DOHH2 (cell line): Measurements from ENCODE around the gene SUFU.

Source experiments
- H3F3A ChIP-seq: fragments of 200-600 bp; sonication (generic), shearing (Covaris generic); 2 replicates; pipeline ENCODE4 v1.6.0; 2016; ENCODE audit warnings: antibody characterized with exemption, mild to moderate bottlenecking; ENCODE audit not compliant: control insufficient read depth, insufficient read depth
- H3K27ac ChIP-seq: fragments of 200-600 bp; sonication (generic); 2 replicates; pipeline ENCODE4 v1.5.1; 2014; ENCODE audit warnings: low read depth, mild to moderate bottlenecking, low read length, moderate library complexity
- H3K27me3 ChIP-seq: fragments of 200-600 bp; sonication (generic); 2 replicates; pipeline ENCODE4 v1.6.1; 2014; ENCODE audit warnings: mild to moderate bottlenecking, low read length, mixed read lengths; ENCODE audit not compliant: control insufficient read depth
- H3K36me3 ChIP-seq: fragments of 200-600 bp; sonication (generic); 2 replicates; pipeline ENCODE4 v1.6.1; 2014; ENCODE audit warnings: mild to moderate bottlenecking, low read length, moderate library complexity, mixed read lengths; ENCODE audit not compliant: control insufficient read depth
- H3K4me1 ChIP-seq: fragments of 200-600 bp; sonication (generic); 2 replicates; pipeline ENCODE4 v1.6.1; 2014; ENCODE audit warnings: mild to moderate bottlenecking, low read length, mixed read lengths; ENCODE audit not compliant: control insufficient read depth
- H3K4me2 ChIP-seq: fragments of 200-600 bp; sonication (generic); 2 replicates; pipeline ENCODE4 v1.6.0; 2014; ENCODE audit warnings: mild to moderate bottlenecking, low read length, moderate library complexity
- H3K4me3 ChIP-seq: fragments of 200-600 bp; sonication (generic); 2 replicates; pipeline ENCODE4 v1.5.1; 2014; ENCODE audit warnings: mild to moderate bottlenecking, low read length, mixed read lengths
- H3K79me2 ChIP-seq: fragments of 200-600 bp; sonication (generic); 2 replicates; pipeline ENCODE4 v1.6.1; 2014; ENCODE audit warnings: mild to moderate bottlenecking, low read length, mixed read lengths; ENCODE audit not compliant: control insufficient read depth
- H3K9me2 ChIP-seq: fragments of 200-600 bp; sonication (generic); replicated peaks from 2 replicates; pipeline ENCODE4 v1.6.1; 2014; ENCODE audit warnings: mild to moderate bottlenecking, low read length, mixed read lengths; ENCODE audit not compliant: control insufficient read depth
- H3K9me3 ChIP-seq: fragments of 200-600 bp; sonication (generic); 2 replicates; pipeline ENCODE4 v1.6.1; 2014; ENCODE audit warnings: antibody characterized with exemption, low read length, mixed read lengths; ENCODE audit not compliant: control insufficient read depth, insufficient read depth
- H4K20me1 ChIP-seq: fragments of 200-600 bp; sonication (generic); 2 replicates; pipeline ENCODE4 v1.6.0; 2014; ENCODE audit warnings: low read depth, mild to moderate bottlenecking, antibody characterized with exemption, low read length, moderate library complexity; ENCODE audit not compliant: control insufficient read depth, insufficient read depth
- CTCF ChIP-seq: fragments of 200-600 bp; sonication (generic); IDR thresholded peaks from one replicate; pipeline ENCODE4 v1.5.1; 2014; ENCODE audit warnings: antibody characterized with exemption, mild to moderate bottlenecking, low read depth, low read length; ENCODE audit not compliant: poor library complexity, severe bottlenecking
- EZH2phosphoT487 ChIP-seq: fragments of 200-600 bp; sonication (generic); IDR thresholded peaks from 2 replicates; pipeline ENCODE4 v1.6.1; 2017; ENCODE audit warnings: borderline replicate concordance, mild to moderate bottlenecking, antibody characterized with exemption, low read length, moderate library complexity, mixed read lengths

SUFU gene

GRCh38 chr10:102457591-102458150, 46.1 kb upstream of the SUFU start:
- Histone ChIP-seq H3K4me3 (no peak overlapping the region), H3K4me1 (peaks cover 25% of the 10 kb centered on the region), H4K20me1 (0 out of 2 replicates have a peak, but pooled peaks cover under 1% of the 10 kb centered on the region), H3K79me2 (peaks cover 21% of the 10 kb centered on the region), H3F3A (peaks cover 18% of the 10 kb centered on the region), H3K27ac (no peak overlapping the region), H3K9me3 (no peaks in the 10 kb centered on the region), H3K27me3 (no peaks in the 10 kb centered on the region), H3K36me3 (peaks cover 26% of the 10 kb centered on the region), H3K4me2 (no peak overlapping the region), H3K9me2 (no peaks in the 10 kb centered on the region)
- TF ChIP-seq EZH2phosphoT487, result no peak

GRCh38 chr10:102458656-102459055, 45.1 kb upstream of the SUFU start:
- Histone ChIP-seq H3K79me2 (peaks cover 23% of the 10 kb centered on the region), H3K9me2 (no peaks in the 10 kb centered on the region), H3K4me3 (no peak overlapping the region), H3K4me2 (no peak overlapping the region), H4K20me1 (no peaks in the 10 kb centered on the region), H3K36me3 (peaks cover 16% of the 10 kb centered on the region), H3K9me3 (no peaks in the 10 kb centered on the region), H3F3A (peaks cover 17% of the 10 kb centered on the region), H3K27ac (no peak overlapping the region), H3K4me1 (peaks cover 30% of the 10 kb centered on the region), H3K27me3 (no peaks in the 10 kb centered on the region)
- TF ChIP-seq CTCF (no peak), EZH2phosphoT487 (no peak)

GRCh38 chr10:102460836-102461186, 43.0 kb upstream of the SUFU start:
- Histone ChIP-seq H3F3A (peaks cover 12% of the 10 kb centered on the region), H3K4me1 (peaks cover 35% of the 10 kb centered on the region), H3K4me2 (peak overlapping the region; percentile 83), H3K4me3 (peak overlapping the region; percentile 88), H3K79me2 (peaks cover 42% of the 10 kb centered on the region), H3K36me3 (peaks cover 13% of the 10 kb centered on the region), H4K20me1 (no peaks in the 10 kb centered on the region), H3K9me2 (no peaks in the 10 kb centered on the region), H3K27ac (no peak overlapping the region), H3K9me3 (no peaks in the 10 kb centered on the region), H3K27me3 (no peaks in the 10 kb centered on the region)
- TF ChIP-seq EZH2phosphoT487 (no peak), CTCF (no peak)

- H3F3A ChIP-seq, result peaks cover 7% of the 10 kb centered on the region; the same call in 1 of the 2 replicates
- peak overlapping the region; percentile 75 for H3K27ac ChIP-seq
- H3K36me3 ChIP-seq, result peaks cover 7% of the 10 kb centered on the region; the same call in 1 of the 2 replicates
- H3K79me2 ChIP-seq, result peaks cover 46% of the 10 kb centered on the region
- TF ChIP-seq EZH2phosphoT487, result no peak
- TF ChIP-seq CTCF, result no peak
- no peaks in the 10 kb centered on the region for H3K9me3 ChIP-seq
- H3K4me3 ChIP-seq, result peak overlapping the region; percentile 88
- H3K9me2 ChIP-seq, result no peaks in the 10 kb centered on the region
- H4K20me1 ChIP-seq, result no peaks in the 10 kb centered on the region
- no peaks in the 10 kb centered on the region for H3K27me3 ChIP-seq
- peaks cover 35% of the 10 kb centered on the region for H3K4me1 ChIP-seq
- peak overlapping the region; percentile 83 for H3K4me2 ChIP-seq
These were observed 42.4 kb upstream of the SUFU start for GRCh38 chr10:102461187-102462054.
